ENCODE measurements around the gene KCNQ5. TPM values are rescaled to one million over a fixed set of nuclear protein-coding genes. Genes with fewer than 3 reads are reported as not detected.

Gene KCNQ5
- total and polyA plus RNA-seq, 4 experiments from 2014 or later: 1.0 to 4.2 (median 3.4) TPM; not detected in 1

DNA sequence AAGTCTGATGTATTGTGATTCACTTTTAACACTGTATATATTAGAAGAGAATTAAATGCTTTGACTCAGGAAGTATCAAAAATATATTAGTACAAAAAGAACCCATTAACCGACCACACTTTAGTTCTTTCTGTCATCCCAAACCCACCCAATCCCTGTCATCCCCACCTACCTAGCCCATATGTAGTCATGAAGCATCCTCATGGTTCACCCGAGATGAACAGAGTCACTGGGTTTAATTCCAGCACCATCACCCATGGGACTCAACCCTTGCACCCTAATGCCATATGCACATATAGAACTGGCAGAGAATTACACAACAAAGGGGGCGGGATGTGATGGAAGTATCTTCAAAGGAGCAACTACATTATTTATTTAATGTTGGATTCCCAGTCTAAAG, 462.0 kb downstream of the KCNQ5 start:
- intact Hi-C loops (cut with micrococcal nuclease): no loop called here

DNA sequence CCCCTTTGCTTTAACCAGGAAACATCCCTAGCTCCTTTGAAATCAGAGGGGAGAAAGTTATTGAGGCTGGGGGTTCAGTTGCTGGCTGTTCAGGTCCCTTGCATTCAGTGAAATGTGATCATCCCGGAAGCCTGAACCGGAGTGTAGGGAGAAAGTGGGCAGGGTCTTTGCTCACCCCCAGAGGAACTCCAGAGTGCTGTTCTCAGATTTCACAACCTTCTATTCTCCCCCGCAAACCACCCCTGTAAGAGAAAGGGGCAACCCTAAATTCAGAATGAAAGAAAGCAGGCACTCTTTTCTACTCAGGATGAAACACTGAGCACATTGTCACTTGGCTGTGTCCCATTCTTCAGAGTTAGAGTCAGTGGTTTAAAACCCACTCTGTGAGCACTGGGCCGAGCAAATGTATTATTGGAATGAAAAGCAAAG, 463.6 kb downstream of the KCNQ5 start:
- no peak overlapping the region for H3K27ac ChIP-seq (ENCODE audit: low read depth, low read length)
- no peaks in the 10 kb centered on the region for H3K4me1 ChIP-seq (ENCODE audit: insufficient read depth, low read length)
- H3K36me3 Mint-ChIP-seq: no peaks in the 10 kb centered on the region
- CTCF ChIA-PET (ENCODE audit: partially characterized antibody): no interaction called here
- H3K9me3 Mint-ChIP-seq: peaks cover 0 to 4% (median 0%) of the 10 kb centered on the region in 8 donors
- intact Hi-C loops (cut with micrococcal nuclease): no loop called here
- no peak overlapping the region for H3K27ac Mint-ChIP-seq
- no peaks in the 10 kb centered on the region for H3K4me1 Mint-ChIP-seq
- H3K4me3 ChIP-seq (ENCODE audit: low read length in 2 of 2): no peak overlapping the region
- no peak overlapping the region for H3K4me3 Mint-ChIP-seq
- H3K36me3 ChIP-seq (ENCODE audit: insufficient read depth, low read length): no peaks in the 10 kb centered on the region
- POLR2A ChIA-PET (ENCODE audit: partially characterized antibody): no interaction called here
- H3K27me3 ChIP-seq (ENCODE audit: insufficient read depth, low read length): no peaks in the 10 kb centered on the region
- DNase-seq: no peak
- no peaks in the 10 kb centered on the region for H3K9me3 ChIP-seq (ENCODE audit: control insufficient read depth in 1 of 2, low read length in 2 of 2)
- H3K27me3 Mint-ChIP-seq: no peaks in the 10 kb centered on the region

More for the DNA sequence above, 462.0 kb downstream of the KCNQ5 start:
- DNase-seq: no peak
- no peaks in the 10 kb centered on the region for H3K27me3 Mint-ChIP-seq
- peaks cover 0 to 4% (median 0%) of the 10 kb centered on the region in 8 donors for H3K9me3 Mint-ChIP-seq
- CTCF ChIA-PET (ENCODE audit: partially characterized antibody): no interaction called here
- no peak overlapping the region for H3K27ac Mint-ChIP-seq
- H3K4me3 ChIP-seq (ENCODE audit: low read length in 2 of 2): no peak overlapping the region
- POLR2A ChIA-PET (ENCODE audit: partially characterized antibody): no interaction called here
- H3K27me3 ChIP-seq (ENCODE audit: insufficient read depth, low read length): no peaks in the 10 kb centered on the region
- H3K9me3 ChIP-seq (ENCODE audit: control insufficient read depth in 1 of 2, low read length in 2 of 2): no peaks in the 10 kb centered on the region
- no peaks in the 10 kb centered on the region for H3K36me3 ChIP-seq (ENCODE audit: insufficient read depth, low read length)
- H3K27ac ChIP-seq (ENCODE audit: low read depth, low read length): no peak overlapping the region
- H3K4me1 ChIP-seq (ENCODE audit: insufficient read depth, low read length): no peaks in the 10 kb centered on the region
- no peaks in the 10 kb centered on the region for H3K36me3 Mint-ChIP-seq
- H3K4me1 Mint-ChIP-seq: no peaks in the 10 kb centered on the region
- no peak overlapping the region for H3K4me3 Mint-ChIP-seq

DNA sequence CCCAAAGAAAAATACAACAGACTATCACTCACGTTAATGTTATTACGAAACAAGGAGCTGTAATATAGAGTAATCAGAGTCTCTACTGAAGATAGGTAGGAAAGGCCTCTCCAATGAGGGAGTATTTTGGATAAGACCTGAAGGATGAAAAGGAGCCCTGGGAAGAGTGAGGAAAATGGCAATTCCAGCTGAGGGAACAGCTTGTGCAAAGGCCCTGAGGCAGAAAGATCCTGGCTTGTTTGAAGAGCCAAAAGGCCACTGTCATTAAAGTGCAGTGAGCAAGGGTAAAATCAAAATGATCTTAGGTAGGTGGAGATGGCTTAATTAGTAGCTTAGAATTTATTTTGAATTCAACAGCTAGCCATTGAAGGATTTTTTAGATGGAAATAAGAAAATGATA, 464.9 kb downstream of the KCNQ5 start:
- Histone ChIP-seq H3K36me3 (ENCODE audit: insufficient read depth, low read length) (no peaks in the 10 kb centered on the region), H3K27me3 (ENCODE audit: insufficient read depth, low read length) (no peaks in the 10 kb centered on the region), H3K4me3 (ENCODE audit: low read length in 2 of 2) (no peak overlapping the region), H3K9me3 (ENCODE audit: control insufficient read depth in 1 of 2, low read length in 2 of 2) (no peaks in the 10 kb centered on the region), H3K4me1 (ENCODE audit: insufficient read depth, low read length) (no peaks in the 10 kb centered on the region), H3K27ac (ENCODE audit: low read depth, low read length) (no peak overlapping the region)
- peaks cover 0 to 5% (median 2%) of the 10 kb centered on the region in 8 donors for H3K9me3 Mint-ChIP-seq
- no peaks in the 10 kb centered on the region for H3K36me3 Mint-ChIP-seq
- no peak overlapping the region for H3K27ac Mint-ChIP-seq
- POLR2A ChIA-PET (ENCODE audit: partially characterized antibody): no interaction called here
- H3K4me3 Mint-ChIP-seq: no peak overlapping the region
- CTCF ChIA-PET (ENCODE audit: partially characterized antibody): no interaction called here
- DNase-seq: no peak
- no peaks in the 10 kb centered on the region for H3K27me3 Mint-ChIP-seq
- H3K4me1 Mint-ChIP-seq: no peaks in the 10 kb centered on the region
- intact Hi-C loops (cut with micrococcal nuclease): no loop called here

DNA sequence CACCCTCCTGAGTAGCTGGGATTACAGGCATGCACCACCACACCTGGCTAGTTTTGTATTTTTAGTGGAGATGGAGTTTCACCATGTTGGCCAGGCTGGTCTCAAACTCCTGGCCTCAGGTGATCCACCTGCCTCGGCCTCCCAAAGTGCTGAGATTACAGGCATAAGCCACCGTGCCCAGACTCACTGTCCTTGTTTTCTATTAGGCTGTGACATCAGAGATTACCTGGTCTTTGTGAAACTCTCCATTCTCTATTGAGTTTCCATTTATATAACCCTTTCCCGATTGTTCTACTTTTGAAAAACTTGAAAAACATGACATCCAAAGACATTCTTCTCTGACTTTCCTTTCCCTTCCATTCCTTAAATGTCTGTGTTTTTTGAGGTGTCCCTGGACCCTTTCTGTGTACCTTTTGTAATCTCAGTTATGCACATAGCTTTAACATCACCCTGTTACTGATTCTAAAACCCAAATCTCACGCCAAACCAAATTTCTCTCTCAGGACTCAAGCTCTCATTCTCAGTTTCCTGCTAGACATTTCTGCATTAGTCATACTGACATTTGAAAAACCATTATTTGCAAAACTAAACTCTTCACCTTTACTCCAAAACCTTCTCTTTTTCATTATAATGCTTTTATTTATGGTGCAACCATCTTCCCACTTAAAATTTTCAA, 466.4 kb downstream of the KCNQ5 start:
- Mint-ChIP-seq H3K27ac (no peak overlapping the region), H3K4me1 (no peaks in the 10 kb centered on the region), H3K27me3 (no peaks in the 10 kb centered on the region), H3K9me3 (peaks cover 2 to 7% (median 4%) of the 10 kb centered on the region in 8 donors), H3K4me3 (no peak overlapping the region), H3K36me3 (no peaks in the 10 kb centered on the region)
- no peaks in the 10 kb centered on the region for H3K36me3 ChIP-seq (ENCODE audit: insufficient read depth, low read length)
- H3K27ac ChIP-seq (ENCODE audit: low read depth, low read length): no peak overlapping the region
- H3K4me1 ChIP-seq (ENCODE audit: insufficient read depth, low read length): no peaks in the 10 kb centered on the region
- H3K27me3 ChIP-seq (ENCODE audit: insufficient read depth, low read length): no peaks in the 10 kb centered on the region
- no peak overlapping the region for H3K4me3 ChIP-seq (ENCODE audit: low read length in 2 of 2)
- H3K9me3 ChIP-seq (ENCODE audit: control insufficient read depth in 1 of 2, low read length in 2 of 2): no peaks in the 10 kb centered on the region
- ChIA-PET CTCF (ENCODE audit: partially characterized antibody) (interaction anchor here (0.7 kb wide), 1 partner anchor 26 kb away, joined by 4 read pairs; no protein-coding TSS in a partner anchor), POLR2A (ENCODE audit: partially characterized antibody) (no interaction called here)
- DNase-seq: no peak
- intact Hi-C loops (cut with micrococcal nuclease): no loop called here

DNA sequence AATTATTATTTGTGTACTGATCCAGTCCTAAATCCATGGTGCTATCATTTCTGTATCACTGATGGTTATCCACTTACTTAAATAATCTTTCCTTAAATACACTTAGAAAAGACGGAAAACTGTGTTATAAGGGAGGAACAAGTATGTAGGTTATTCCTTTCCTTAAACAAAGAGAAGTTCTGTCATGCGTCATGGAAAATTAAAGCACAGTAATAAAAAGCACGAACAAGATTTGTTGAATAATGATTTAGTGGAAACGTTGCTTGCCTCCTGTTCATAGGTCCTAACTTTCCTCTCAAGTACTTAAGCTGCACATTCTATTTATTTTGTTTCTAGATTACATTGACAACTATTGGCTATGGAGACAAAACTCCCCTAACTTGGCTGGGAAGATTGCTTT, 483.1 kb downstream of the KCNQ5 start:
- H3K27ac Mint-ChIP-seq: no peak overlapping the region
- H3K4me1 Mint-ChIP-seq: no peaks in the 10 kb centered on the region
- H3K4me1 ChIP-seq (ENCODE audit: insufficient read depth, low read length): no peaks in the 10 kb centered on the region
- no peak overlapping the region for H3K4me3 ChIP-seq (ENCODE audit: low read length in 2 of 2)
- no peaks in the 10 kb centered on the region for H3K36me3 Mint-ChIP-seq
- DNase-seq: no peak
- peaks cover 0 to 11% (median 4%) of the 10 kb centered on the region in 8 donors for H3K9me3 Mint-ChIP-seq
- no peak overlapping the region for H3K27ac ChIP-seq (ENCODE audit: low read depth, low read length)
- no peaks in the 10 kb centered on the region for H3K27me3 ChIP-seq (ENCODE audit: insufficient read depth, low read length)
- ChIA-PET CTCF (ENCODE audit: partially characterized antibody) (interaction anchor here (0.6 to 1.1 kb wide), 2 partner anchors 8 to 62 kb away, joined by 3 to 4 read pairs; no protein-coding TSS in a partner anchor), POLR2A (ENCODE audit: partially characterized antibody) (no interaction called here)
- no peaks in the 10 kb centered on the region for H3K9me3 ChIP-seq (ENCODE audit: control insufficient read depth in 1 of 2, low read length in 2 of 2)
- intact Hi-C loops (cut with micrococcal nuclease): no loop called here
- H3K36me3 ChIP-seq (ENCODE audit: insufficient read depth, low read length): no peaks in the 10 kb centered on the region
- no peaks in the 10 kb centered on the region for H3K27me3 Mint-ChIP-seq
- no peak overlapping the region for H3K4me3 Mint-ChIP-seq

DNA sequence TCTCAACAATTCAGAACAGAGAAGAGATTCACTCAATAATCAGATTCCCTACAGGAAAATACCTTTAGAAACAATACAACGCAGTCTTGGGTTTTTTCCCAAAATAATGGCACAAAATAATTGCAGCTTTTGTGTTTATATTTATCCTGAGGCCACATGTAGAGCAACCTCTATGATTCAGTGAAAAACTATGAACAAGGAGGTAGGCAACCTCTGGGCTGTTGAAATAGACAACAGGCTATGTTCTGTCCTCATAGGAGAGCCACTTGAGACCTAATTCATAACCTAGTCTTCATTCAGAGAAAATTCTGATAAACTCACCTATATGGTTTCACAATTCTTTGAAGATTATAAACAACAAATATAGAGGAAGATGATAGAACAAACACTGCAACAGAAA, 485.2 kb downstream of the KCNQ5 start:
- H3K4me3 Mint-ChIP-seq: no peak overlapping the region
- Histone ChIP-seq H3K4me1 (ENCODE audit: insufficient read depth, low read length) (no peaks in the 10 kb centered on the region), H3K4me3 (ENCODE audit: low read length in 2 of 2) (no peak overlapping the region), H3K27ac (ENCODE audit: low read depth, low read length) (no peak overlapping the region), H3K27me3 (ENCODE audit: insufficient read depth, low read length) (no peaks in the 10 kb centered on the region), H3K9me3 (ENCODE audit: control insufficient read depth in 1 of 2, low read length in 2 of 2) (no peaks in the 10 kb centered on the region), H3K36me3 (ENCODE audit: insufficient read depth, low read length) (no peaks in the 10 kb centered on the region)
- no peaks in the 10 kb centered on the region for H3K27me3 Mint-ChIP-seq
- intact Hi-C loops (cut with micrococcal nuclease): no loop called here
- no peaks in the 10 kb centered on the region for H3K36me3 Mint-ChIP-seq
- ChIA-PET POLR2A (ENCODE audit: partially characterized antibody) (no interaction called here), CTCF (ENCODE audit: partially characterized antibody) (no interaction called here)
- H3K4me1 Mint-ChIP-seq: no peaks in the 10 kb centered on the region
- no peak for DNase-seq
- peaks cover 0 to 5% (median 2%) of the 10 kb centered on the region in 8 donors for H3K9me3 Mint-ChIP-seq
- H3K27ac Mint-ChIP-seq: no peak overlapping the region

DNA sequence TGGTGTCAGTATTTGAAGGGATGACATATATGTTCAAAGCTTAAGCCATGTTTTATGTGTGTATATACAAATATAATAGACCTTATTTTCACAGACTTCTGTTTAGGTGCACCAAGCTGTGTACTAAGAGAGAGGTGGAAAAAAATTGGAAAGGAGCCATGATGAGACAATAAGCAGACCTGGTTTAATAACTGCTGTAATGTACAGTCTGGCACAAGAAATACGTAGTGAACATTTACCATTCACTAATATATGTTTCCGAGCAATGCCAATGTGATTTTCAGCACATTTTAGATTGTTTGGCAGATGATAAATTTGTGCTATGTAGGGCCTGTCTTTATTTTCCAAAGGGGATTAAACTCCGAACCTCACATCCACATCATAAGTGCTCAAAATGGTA, 487.1 kb downstream of the KCNQ5 start:
- H3K27ac ChIP-seq (ENCODE audit: low read depth, low read length): no peak overlapping the region
- no peak overlapping the region for H3K4me3 ChIP-seq (ENCODE audit: low read length in 2 of 2)
- intact Hi-C loops (cut with micrococcal nuclease): no loop called here
- H3K4me1 Mint-ChIP-seq: no peaks in the 10 kb centered on the region
- ChIA-PET CTCF (ENCODE audit: partially characterized antibody) (no interaction called here), POLR2A (ENCODE audit: partially characterized antibody) (no interaction called here)
- no peak overlapping the region for H3K4me3 Mint-ChIP-seq
- H3K36me3 Mint-ChIP-seq: no peaks in the 10 kb centered on the region
- no peaks in the 10 kb centered on the region for H3K27me3 ChIP-seq (ENCODE audit: insufficient read depth, low read length)
- H3K27me3 Mint-ChIP-seq: no peaks in the 10 kb centered on the region
- H3K4me1 ChIP-seq (ENCODE audit: insufficient read depth, low read length): no peaks in the 10 kb centered on the region
- H3K27ac Mint-ChIP-seq: no peak overlapping the region
- H3K36me3 ChIP-seq (ENCODE audit: insufficient read depth, low read length): no peaks in the 10 kb centered on the region
- no peaks in the 10 kb centered on the region for H3K9me3 ChIP-seq (ENCODE audit: control insufficient read depth in 1 of 2, low read length in 2 of 2)
- H3K9me3 Mint-ChIP-seq: no peaks in the 10 kb centered on the region
- DNase-seq: no peak

Measured in CD4-positive, alpha-beta memory T cell (primary cell).